Panc1 (cell line): ENCODE data around the gene NF1. TPM values are rescaled to one million over a fixed set of nuclear protein-coding genes. Genes with fewer than 3 reads are reported as not detected.

Source experiments
- ATAC-seq: fragments of 200-7000 bp; cut with Tn5 transposase; 2 replicates; pipeline ENCODE4 v1.9.1; 2020; ENCODE audit warnings: mild to moderate bottlenecking, moderate library complexity
- BruUV-seq: library from RNA; stranded (reverse); fragments of 400-500 nt; replicated peaks from 2 replicates; lab custom pipeline; 2021; lab: Mats Ljungman, UMichigan
- CTCF ChIA-PET: fragments of 300-600 bp; sonication (Branson Sonifier 250); formaldehyde crosslinking; loops from one replicate; lab custom pipeline; 2022; ENCODE audit warnings: antibody characterized with exemption; lab: Charles Lee
- POLR2A ChIA-PET: fragments of 300-600 bp; sonication (Branson Sonifier 250); formaldehyde crosslinking; loops from one replicate; lab custom pipeline; 2022; ENCODE audit warnings: antibody characterized with exemption; lab: Charles Lee
- DNase-seq: peaks from one replicate; pipeline ENCODE4 v3.0.0-alpha.2; 2010; ENCODE audit warnings: low read depth, low spot score
- H3K27ac ChIP-seq: 2 replicates; pipeline ENCODE4 v1.5.1; 2011; ENCODE audit warnings: mild to moderate bottlenecking, low read length, inconsistent platforms
- H3K27me3 ChIP-seq: fragments of 200-500 bp; sonication (Bioruptor generic); 2 replicates; pipeline ENCODE4 v1.6.0; 2014; ENCODE audit warnings: low read length, inconsistent platforms; ENCODE audit not compliant: control insufficient read depth, insufficient read depth
- H3K36me3 ChIP-seq: fragments of 200-500 bp; sonication (Bioruptor generic); 2 replicates; pipeline ENCODE4 v1.5.1; 2014; ENCODE audit warnings: inconsistent platforms, mild to moderate bottlenecking, low read length, moderate library complexity; ENCODE audit not compliant: control insufficient read depth, insufficient read depth
- H3K4me1 ChIP-seq: 2 replicates; pipeline ENCODE4 v1.5.1; 2011; ENCODE audit warnings: inconsistent platforms, mild to moderate bottlenecking, low read length, moderate library complexity; ENCODE audit not compliant: control insufficient read depth, insufficient read depth
- H3K4me3 ChIP-seq, 2 experiments: 2 replicates each; pipeline ENCODE4 v1.5.1; 2011 to 2012; ENCODE audit warnings: low read depth in 2 of 2, low read length in 2 of 2, mild to moderate bottlenecking in 2 of 2, inconsistent platforms in 1 of 2, moderate library complexity in 1 of 2
- H3K9me3 ChIP-seq: fragments of 200-500 bp; sonication (Bioruptor generic); 2 replicates; pipeline ENCODE4 v1.5.1; 2014; ENCODE audit warnings: low read depth, mild to moderate bottlenecking, inconsistent platforms, low read length, moderate library complexity; ENCODE audit not compliant: control insufficient read depth, insufficient read depth
- POLR2AphosphoS5 ChIP-seq: IDR thresholded peaks from 2 replicates; pipeline ENCODE4 v1.6.1; 2012; ENCODE audit warnings: mild to moderate bottlenecking, low read depth, low read length, moderate library complexity
- SIN3A ChIP-seq: IDR thresholded peaks from 2 replicates; pipeline ENCODE4 v1.6.1; 2012; ENCODE audit warnings: low read depth, mild to moderate bottlenecking, low read length, moderate library complexity, borderline replicate concordance; ENCODE audit not compliant: insufficient read depth
- TCF7L2 ChIP-seq: IDR thresholded peaks from 2 replicates; pipeline ENCODE4 v1.6.1; 2011; ENCODE audit warnings: mild to moderate bottlenecking, low read depth, low read length, inconsistent platforms
- in situ Hi-C: cut with HindIII; loops from 2 replicates; pipeline ENCODE4 v1.10.0; 2016; ENCODE audit warnings: low sequenced_read_pairs, low pct_unique_long_range_greater_than_20kb
- intact Hi-C: fragments of 100-400 bp; cut with micrococcal nuclease; formaldehyde crosslinking; loops from one replicate; pipeline ENCODE4 v1.10.0; 2022; ENCODE audit not compliant: unreplicated experiment
- total RNA-seq: library from RNA; stranded (reverse); gene quantifications from one replicate; pipeline ENCODE4 v1.2.1, GENCODE V29; 2021; ENCODE audit not compliant: unreplicated experiment
- TF ChIP-seq, protein P1 (sequence below), 2 experiments: IDR thresholded peaks; 2 replicates each; pipeline ENCODE4 v1.6.1; 2011 to 2012; ENCODE audit warnings: low read depth in 2 of 2, control low read depth in 1 of 2, low read length in 1 of 2, mild to moderate bottlenecking in 1 of 2, moderate library complexity in 1 of 2; ENCODE audit not compliant: insufficient read depth in 1 of 2
- TF ChIP-seq, protein P2 (sequence below): fragments of 450-650 bp; IDR thresholded peaks from 2 replicates; pipeline ENCODE4 v1.5.1; 2017; ENCODE audit warnings: mild to moderate bottlenecking

NF1 gene
- total RNA-seq, 1 experiment from 2014 or later = 82.5 TPM

DNA sequence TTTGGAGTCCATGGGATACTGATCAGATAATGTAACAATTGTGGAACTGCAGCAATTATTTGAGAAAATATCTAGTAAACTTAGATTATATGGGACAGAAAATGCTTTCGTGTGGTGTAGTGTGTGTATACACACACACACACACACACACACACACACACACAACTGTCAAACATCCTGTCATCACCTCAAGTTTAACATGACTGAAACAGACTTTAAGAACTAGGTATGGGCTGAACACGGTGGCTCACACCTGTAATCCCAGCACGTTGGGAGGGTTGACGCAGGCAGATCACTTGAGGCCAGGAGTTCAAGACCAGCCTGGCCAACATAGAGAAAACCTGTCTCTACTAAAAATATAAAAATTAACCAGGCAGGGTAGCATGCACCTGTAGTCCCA lies 227.2 kb downstream of the NF1 start:
- no TSS peak for BruUV-seq
- H3K4me3 ChIP-seq = no peak overlapping the region
- DNase-seq (no peak), ATAC-seq (no peak)
- POLR2A ChIA-PET = no interaction called here
- no peaks in the 10 kb centered on the region for H3K27me3 ChIP-seq
- in situ Hi-C loops = no loop called here
- H3K27ac ChIP-seq = no peak overlapping the region
- H3K36me3 ChIP-seq = no peaks in the 10 kb centered on the region
- TF ChIP-seq, protein P1, sequence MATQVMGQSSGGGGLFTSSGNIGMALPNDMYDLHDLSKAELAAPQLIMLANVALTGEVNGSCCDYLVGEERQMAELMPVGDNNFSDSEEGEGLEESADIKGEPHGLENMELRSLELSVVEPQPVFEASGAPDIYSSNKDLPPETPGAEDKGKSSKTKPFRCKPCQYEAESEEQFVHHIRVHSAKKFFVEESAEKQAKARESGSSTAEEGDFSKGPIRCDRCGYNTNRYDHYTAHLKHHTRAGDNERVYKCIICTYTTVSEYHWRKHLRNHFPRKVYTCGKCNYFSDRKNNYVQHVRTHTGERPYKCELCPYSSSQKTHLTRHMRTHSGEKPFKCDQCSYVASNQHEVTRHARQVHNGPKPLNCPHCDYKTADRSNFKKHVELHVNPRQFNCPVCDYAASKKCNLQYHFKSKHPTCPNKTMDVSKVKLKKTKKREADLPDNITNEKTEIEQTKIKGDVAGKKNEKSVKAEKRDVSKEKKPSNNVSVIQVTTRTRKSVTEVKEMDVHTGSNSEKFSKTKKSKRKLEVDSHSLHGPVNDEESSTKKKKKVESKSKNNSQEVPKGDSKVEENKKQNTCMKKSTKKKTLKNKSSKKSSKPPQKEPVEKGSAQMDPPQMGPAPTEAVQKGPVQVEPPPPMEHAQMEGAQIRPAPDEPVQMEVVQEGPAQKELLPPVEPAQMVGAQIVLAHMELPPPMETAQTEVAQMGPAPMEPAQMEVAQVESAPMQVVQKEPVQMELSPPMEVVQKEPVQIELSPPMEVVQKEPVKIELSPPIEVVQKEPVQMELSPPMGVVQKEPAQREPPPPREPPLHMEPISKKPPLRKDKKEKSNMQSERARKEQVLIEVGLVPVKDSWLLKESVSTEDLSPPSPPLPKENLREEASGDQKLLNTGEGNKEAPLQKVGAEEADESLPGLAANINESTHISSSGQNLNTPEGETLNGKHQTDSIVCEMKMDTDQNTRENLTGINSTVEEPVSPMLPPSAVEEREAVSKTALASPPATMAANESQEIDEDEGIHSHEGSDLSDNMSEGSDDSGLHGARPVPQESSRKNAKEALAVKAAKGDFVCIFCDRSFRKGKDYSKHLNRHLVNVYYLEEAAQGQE (IDR thresholded peaks at IDR 0.05; ENCODE audit: insufficient read depth in 1 of 2, low read depth in 2 of 2, low read length in 1 of 2) = no peak
- TF ChIP-seq, protein P2, sequence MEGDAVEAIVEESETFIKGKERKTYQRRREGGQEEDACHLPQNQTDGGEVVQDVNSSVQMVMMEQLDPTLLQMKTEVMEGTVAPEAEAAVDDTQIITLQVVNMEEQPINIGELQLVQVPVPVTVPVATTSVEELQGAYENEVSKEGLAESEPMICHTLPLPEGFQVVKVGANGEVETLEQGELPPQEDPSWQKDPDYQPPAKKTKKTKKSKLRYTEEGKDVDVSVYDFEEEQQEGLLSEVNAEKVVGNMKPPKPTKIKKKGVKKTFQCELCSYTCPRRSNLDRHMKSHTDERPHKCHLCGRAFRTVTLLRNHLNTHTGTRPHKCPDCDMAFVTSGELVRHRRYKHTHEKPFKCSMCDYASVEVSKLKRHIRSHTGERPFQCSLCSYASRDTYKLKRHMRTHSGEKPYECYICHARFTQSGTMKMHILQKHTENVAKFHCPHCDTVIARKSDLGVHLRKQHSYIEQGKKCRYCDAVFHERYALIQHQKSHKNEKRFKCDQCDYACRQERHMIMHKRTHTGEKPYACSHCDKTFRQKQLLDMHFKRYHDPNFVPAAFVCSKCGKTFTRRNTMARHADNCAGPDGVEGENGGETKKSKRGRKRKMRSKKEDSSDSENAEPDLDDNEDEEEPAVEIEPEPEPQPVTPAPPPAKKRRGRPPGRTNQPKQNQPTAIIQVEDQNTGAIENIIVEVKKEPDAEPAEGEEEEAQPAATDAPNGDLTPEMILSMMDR = no peak
- no peak for TF ChIP-seq TCF7L2
- TF ChIP-seq SIN3A = no peak
- TF ChIP-seq POLR2AphosphoS5 = no peak
- CTCF ChIA-PET = no interaction called here
- H3K4me1 ChIP-seq = no peaks in the 10 kb centered on the region
- H3K9me3 ChIP-seq = no peaks in the 10 kb centered on the region
- intact Hi-C loops = no loop called here

DNA sequence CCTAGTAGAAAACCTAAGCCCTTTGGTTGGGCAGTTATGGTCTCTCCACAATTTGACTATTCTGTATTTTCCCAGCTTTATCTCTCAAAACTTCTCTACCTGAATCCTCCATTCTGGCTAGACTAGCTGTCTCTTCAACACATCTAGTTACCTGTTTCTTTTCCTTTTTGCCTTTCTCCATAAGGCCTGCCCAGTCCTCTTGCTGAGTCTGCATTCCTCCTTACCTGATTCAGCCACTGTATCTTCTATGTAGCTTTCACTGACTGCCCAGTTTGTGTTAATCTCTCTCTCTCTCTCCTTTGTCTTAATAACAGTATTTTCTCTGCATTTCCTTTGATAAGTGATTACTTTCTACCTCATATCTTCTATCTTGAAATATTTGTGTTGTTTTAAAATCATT lies 228.8 kb downstream of the NF1 start:
- BruUV-seq = no TSS peak
- no peak for TF ChIP-seq TCF7L2
- no peak for TF ChIP-seq POLR2AphosphoS5
- DNase-seq = no peak
- no peaks in the 10 kb centered on the region for H3K4me1 ChIP-seq
- H3K36me3 ChIP-seq = peaks cover 9% of the 10 kb centered on the region
- no peak overlapping the region for H3K27ac ChIP-seq
- ATAC-seq = no peak
- H3K9me3 ChIP-seq = no peaks in the 10 kb centered on the region
- ChIA-PET CTCF (no interaction called here), POLR2A (no interaction called here)
- intact Hi-C loops (no loop called here), in situ Hi-C loops (no loop called here)
- no peak overlapping the region for H3K4me3 ChIP-seq
- H3K27me3 ChIP-seq = no peaks in the 10 kb centered on the region

DNA sequence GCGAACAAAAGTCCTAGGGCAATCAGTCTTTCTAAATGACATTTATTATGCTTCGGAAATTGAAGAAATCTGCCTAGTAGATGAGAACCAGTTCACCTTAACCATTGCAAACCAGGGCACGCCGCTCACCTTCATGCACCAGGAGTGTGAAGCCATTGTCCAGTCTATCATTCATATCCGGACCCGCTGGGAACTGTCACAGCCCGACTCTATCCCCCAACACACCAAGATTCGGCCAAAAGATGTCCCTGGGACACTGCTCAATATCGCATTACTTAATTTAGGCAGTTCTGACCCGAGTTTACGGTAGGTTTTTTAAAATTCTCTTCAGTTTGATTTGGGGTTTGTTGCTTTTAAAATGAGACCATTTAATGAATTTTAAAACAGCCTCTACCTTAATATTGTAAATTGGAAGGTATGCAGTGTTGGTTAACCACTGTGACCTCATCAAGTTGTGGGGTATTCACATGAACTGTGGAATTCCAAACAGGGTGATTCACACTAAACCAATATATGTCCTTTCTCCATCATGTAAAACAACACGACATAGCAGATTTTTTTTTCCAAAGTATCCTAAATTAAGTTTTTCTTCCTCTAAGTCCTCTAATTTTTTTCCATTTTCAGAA lies 232.9 kb downstream of the NF1 start:
- ChIA-PET POLR2A (no interaction called here), CTCF (no interaction called here)
- DNase-seq (no peak), ATAC-seq (0 out of 2 replicates have a peak, but pooled peaks have one; percentile 63)
- BruUV-seq = no TSS peak
- no peak overlapping the region for H3K27ac ChIP-seq
- TF ChIP-seq POLR2AphosphoS5 (no peak), SIN3A (no peak)
- TF ChIP-seq, protein P1 (IDR thresholded peaks at IDR 0.05; ENCODE audit: insufficient read depth in 1 of 2, low read depth in 2 of 2, low read length in 1 of 2) = no peak
- peaks cover 11% of the 10 kb centered on the region for H3K36me3 ChIP-seq
- no peak overlapping the region for H3K4me3 ChIP-seq
- no peaks in the 10 kb centered on the region for H3K27me3 ChIP-seq
- in situ Hi-C loops = no loop called here
- H3K4me1 ChIP-seq = no peaks in the 10 kb centered on the region
- intact Hi-C loops = no loop called here
- no peaks in the 10 kb centered on the region for H3K9me3 ChIP-seq
